Esophagus squamous epithelium (tissue), 5 donors: Measurements from ENCODE around the gene HECA. TPM values are rescaled to one million over a fixed set of nuclear protein-coding genes. Genes with fewer than 3 reads are reported as not detected.
"Not testable (repeated sequence)": the region's sequence is repeated elsewhere in the genome, so short reads cannot be mapped to it uniquely, and the experiment has no call there.

Source experiments
- DNase-seq: peaks from one replicate; lab custom pipeline; 2025; lab: John Stamatoyannopoulos, UW
- H3K27ac ChIP-seq, 4 donors: fragments of 200-600 bp; sonication (generic); one replicate each; pipeline ENCODE4 v1.5.1; 2016 to 2019; ENCODE audit warnings: mild to moderate bottlenecking in 1 of 4
- H3K27me3 ChIP-seq, 4 donors: fragments of 200-600 bp; sonication (generic); 1 replicate in 3 of 4; 2 replicates in 1 of 4; pipeline versions ENCODE4 v1.5.1 to v1.6.0; 2017 to 2021; ENCODE audit warnings: antibody characterized with exemption in 1 of 4
- H3K36me3 ChIP-seq, 3 donors: fragments of 200-600 bp; sonication (generic); one replicate each; pipeline ENCODE4 v1.5.1; 2016 to 2019
- H3K4me1 ChIP-seq, 3 donors: fragments of 200-600 bp; sonication (generic); one replicate each; pipeline ENCODE4 v1.5.1; 2017 to 2019
- H3K4me3 ChIP-seq, 4 donors: fragments of 200-600 bp; sonication (generic); 1 replicate in 3 of 4; 2 replicates in 1 of 4; pipeline ENCODE4 v1.5.1; 2016 to 2019; ENCODE audit warnings: mild to moderate bottlenecking in 2 of 4, moderate library complexity in 1 of 4
- H3K9me3 ChIP-seq, 3 donors: fragments of 200-600 bp; sonication (generic); one replicate each; pipeline ENCODE4 v1.5.1; 2016 to 2019
- POLR2A ChIP-seq, 4 donors: fragments of 450-650 bp; IDR thresholded peaks; one replicate each; pipeline ENCODE4 v1.6.1; 2017; ENCODE audit warnings: antibody characterized with exemption in 4 of 4, mild to moderate bottlenecking in 4 of 4, moderate library complexity in 3 of 4
- WGBS, 2 donors: methylation state at CpG; one replicate each; pipeline ENCODE4 v1.1.5; 2018; 5-methylcytosine and 5-hydroxymethylcytosine counted together
- intact Hi-C: fragments of 100-400 bp; cut with DNase I; formaldehyde crosslinking; loops from one replicate; pipeline ENCODE4 v1.15.0; 2022
- total RNA-seq, 4 donors: library from RNA; depleted of rRNA; stranded (reverse); fragments of >200 nt; gene quantifications; one replicate each; pipeline ENCODE4 v1.1.0, GENCODE V29; 2016
- TF ChIP-seq, protein P1 (sequence below), 6 experiments: fragments of 450-650 bp in 4 of 6; fragments of 200-600 bp in 2 of 6; sonication (generic) in 2 of 6; IDR thresholded peaks; one replicate each; pipeline ENCODE4 v1.5.1; 2016 to 2019; ENCODE audit warnings: antibody characterized with exemption in 6 of 6, mild to moderate bottlenecking in 4 of 6, moderate library complexity in 4 of 6
- donor health status: DM: yes; HTN: yes; CAD: no.

The HECA gene
- total RNA-seq, 4 donors from 2014 or later = 29.6 to 44.4 (median 35.8) TPM

DNA sequence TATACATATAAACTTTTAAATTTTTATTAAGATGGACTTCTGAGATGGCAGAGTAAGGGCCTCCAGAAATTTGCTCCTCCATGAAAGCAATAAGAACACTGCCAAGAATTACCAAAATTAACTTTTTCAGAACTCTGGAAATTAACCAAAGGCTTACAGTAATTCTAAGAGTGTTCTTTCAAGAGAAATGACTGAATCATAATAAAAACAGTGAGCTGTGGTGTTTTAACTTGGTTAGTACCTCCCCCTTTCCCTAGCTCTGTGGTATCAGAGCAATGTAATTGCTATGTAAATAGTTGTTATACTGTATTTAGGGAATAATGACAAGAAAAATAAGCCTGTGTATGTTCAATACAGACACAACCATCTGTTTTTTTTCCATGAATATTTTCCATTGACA lies 19.0 kb downstream of the HECA start:
- intact Hi-C loops = no loop called here
- H3K4me3 ChIP-seq = no peak overlapping the region
- H3K27ac ChIP-seq = peak overlapping the region in 3 of 4 donors; percentile 57 to 66 (median 61)
- H3K36me3 ChIP-seq = no peaks in the 10 kb centered on the region
- DNase-seq = no peak
- no peaks in the 10 kb centered on the region for H3K27me3 ChIP-seq
- peaks cover 22 to 92% (median 54%) of the 10 kb centered on the region in 3 donors for H3K4me1 ChIP-seq
- TF ChIP-seq, protein P1, sequence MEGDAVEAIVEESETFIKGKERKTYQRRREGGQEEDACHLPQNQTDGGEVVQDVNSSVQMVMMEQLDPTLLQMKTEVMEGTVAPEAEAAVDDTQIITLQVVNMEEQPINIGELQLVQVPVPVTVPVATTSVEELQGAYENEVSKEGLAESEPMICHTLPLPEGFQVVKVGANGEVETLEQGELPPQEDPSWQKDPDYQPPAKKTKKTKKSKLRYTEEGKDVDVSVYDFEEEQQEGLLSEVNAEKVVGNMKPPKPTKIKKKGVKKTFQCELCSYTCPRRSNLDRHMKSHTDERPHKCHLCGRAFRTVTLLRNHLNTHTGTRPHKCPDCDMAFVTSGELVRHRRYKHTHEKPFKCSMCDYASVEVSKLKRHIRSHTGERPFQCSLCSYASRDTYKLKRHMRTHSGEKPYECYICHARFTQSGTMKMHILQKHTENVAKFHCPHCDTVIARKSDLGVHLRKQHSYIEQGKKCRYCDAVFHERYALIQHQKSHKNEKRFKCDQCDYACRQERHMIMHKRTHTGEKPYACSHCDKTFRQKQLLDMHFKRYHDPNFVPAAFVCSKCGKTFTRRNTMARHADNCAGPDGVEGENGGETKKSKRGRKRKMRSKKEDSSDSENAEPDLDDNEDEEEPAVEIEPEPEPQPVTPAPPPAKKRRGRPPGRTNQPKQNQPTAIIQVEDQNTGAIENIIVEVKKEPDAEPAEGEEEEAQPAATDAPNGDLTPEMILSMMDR (IDR thresholded peaks at IDR 0.05) = no peak
- no peak for TF ChIP-seq POLR2A (IDR thresholded peaks at IDR 0.05)
- H3K9me3 ChIP-seq = no peaks in the 10 kb centered on the region

GRCh38 chr6:139154881-139155547 lies 20.1 kb downstream of the HECA start:
- DNase-seq = no peak
- H3K36me3 ChIP-seq = no peaks in the 10 kb centered on the region
- peak overlapping the region; percentile 48 to 66 (median 59) for H3K27ac ChIP-seq
- 70 to 80% methylated on average over 9 of the region's 9 CpGs for WGBS, 2 donors
- no peaks in the 10 kb centered on the region for H3K27me3 ChIP-seq
- TF ChIP-seq, protein P1 (IDR thresholded peaks at IDR 0.05) = no peak
- TF ChIP-seq POLR2A (IDR thresholded peaks at IDR 0.05) = no peak
- H3K4me1 ChIP-seq = peaks cover 12 to 92% (median 43%) of the 10 kb centered on the region in 3 donors
- H3K4me3 ChIP-seq = no peak overlapping the region
- intact Hi-C loops = no loop called here
- H3K9me3 ChIP-seq = no peaks in the 10 kb centered on the region

DNA sequence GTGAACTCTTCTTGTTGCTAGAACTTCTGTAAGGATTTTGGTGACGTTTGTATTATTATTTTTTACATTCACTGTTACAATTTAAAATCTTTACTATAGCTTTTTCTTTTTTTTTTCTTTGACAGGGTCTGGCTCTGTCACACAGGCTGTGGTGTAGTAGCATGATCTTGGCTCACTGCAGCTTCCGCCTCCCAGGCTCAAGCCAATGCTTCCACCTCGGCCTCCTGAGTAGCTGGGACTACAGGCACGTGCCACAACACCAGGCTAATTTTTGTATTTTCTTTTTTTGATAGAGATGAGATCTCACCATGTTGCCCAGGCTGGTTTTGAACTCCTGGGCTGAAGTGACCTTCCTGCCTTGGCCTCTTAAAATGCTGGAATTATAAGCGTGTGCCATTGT lies 21.2 kb downstream of the HECA start:
- Histone ChIP-seq H3K9me3 (no peaks in the 10 kb centered on the region), H3K36me3 (no peaks in the 10 kb centered on the region), H3K4me3 (no peak overlapping the region), H3K27ac (peak overlapping the region in 1 of 4 donors; percentile 34), H3K27me3 (no peaks in the 10 kb centered on the region), H3K4me1 (peaks cover 18 to 92% (median 43%) of the 10 kb centered on the region in 3 donors)
- no peak for TF ChIP-seq POLR2A (IDR thresholded peaks at IDR 0.05)
- 73 to 79% methylated on average over 5 of the region's 5 CpGs for WGBS, 2 donors
- DNase-seq = no peak
- intact Hi-C loops = no loop called here

GRCh38 chr6:139156551-139156950 lies 21.7 kb downstream of the HECA start:
- TF ChIP-seq, protein P1 (IDR thresholded peaks at IDR 0.05) = no peak
- no peak for TF ChIP-seq POLR2A (IDR thresholded peaks at IDR 0.05)
- no peak overlapping the region for H3K4me3 ChIP-seq
- intact Hi-C loops = no loop called here
- H3K36me3 ChIP-seq = no peaks in the 10 kb centered on the region
- H3K9me3 ChIP-seq = no peaks in the 10 kb centered on the region
- H3K27ac ChIP-seq = peak overlapping the region in 1 of 4 donors; percentile 34
- H3K27me3 ChIP-seq = no peaks in the 10 kb centered on the region
- WGBS, 2 donors = 72 to 77% methylated on average over 4 of the region's 4 CpGs
- peaks cover 17 to 92% (median 43%) of the 10 kb centered on the region in 3 donors for H3K4me1 ChIP-seq
- no peak for DNase-seq

DNA sequence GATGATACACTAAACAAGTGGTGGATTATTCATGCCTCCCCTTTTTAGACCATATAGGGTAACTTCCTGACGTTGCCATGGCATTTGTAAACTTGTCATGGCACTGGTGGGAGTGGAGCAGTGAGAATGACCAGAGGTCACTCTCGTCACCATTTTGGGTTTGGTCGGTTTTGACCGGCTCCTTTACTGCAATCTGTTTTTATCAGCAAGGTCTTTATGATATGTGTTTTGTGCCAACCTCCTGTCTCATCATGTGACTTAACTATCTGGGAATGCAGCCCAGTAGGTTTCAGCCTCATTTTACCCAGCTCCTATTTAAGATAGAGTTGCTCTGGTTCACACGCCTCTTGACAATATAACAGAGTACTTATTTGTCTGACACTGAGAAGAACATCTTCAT lies 22.2 kb downstream of the HECA start:
- WGBS, 2 donors = 77 to 82% methylated on average over 5 of the region's 5 CpGs
- intact Hi-C loops = not testable (repeated sequence)

DNA sequence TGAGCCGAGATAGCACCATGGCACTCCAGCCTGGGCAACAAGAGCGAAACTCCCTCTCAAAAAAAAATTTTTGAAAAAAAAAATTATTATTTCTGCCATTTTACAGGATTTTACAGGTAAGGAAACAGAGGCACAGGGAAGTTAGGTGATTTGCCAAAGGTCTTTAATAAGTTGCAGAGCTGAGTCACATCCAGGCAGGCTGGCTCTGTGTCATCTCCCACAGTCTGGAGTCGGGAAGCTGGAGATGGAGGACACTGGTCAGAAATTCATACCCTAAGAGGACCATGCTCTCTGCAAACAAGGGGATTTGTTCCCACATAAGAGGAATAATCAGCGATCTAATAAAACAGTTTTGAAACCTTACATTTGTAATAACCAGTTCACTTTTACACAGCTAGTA lies 24.1 kb downstream of the HECA start:
- TF ChIP-seq POLR2A (IDR thresholded peaks at IDR 0.05) = no peak
- TF ChIP-seq, protein P1 (IDR thresholded peaks at IDR 0.05) = no peak
- intact Hi-C loops = no loop called here
- Histone ChIP-seq H3K4me3 (no peak overlapping the region), H3K36me3 (no peaks in the 10 kb centered on the region), H3K27ac (no peak overlapping the region), H3K9me3 (no peaks in the 10 kb centered on the region), H3K4me1 (peaks cover 21 to 90% (median 24%) of the 10 kb centered on the region in 3 donors), H3K27me3 (no peaks in the 10 kb centered on the region)
- 83 to 96% methylated on average over 4 of the region's 4 CpGs for WGBS, 2 donors
- DNase-seq = no peak

More for the DNA sequence above, 22.2 kb downstream of the HECA start:
- H3K4me3 ChIP-seq, DNase-seq, H3K27me3 ChIP-seq, H3K9me3 ChIP-seq, H3K36me3 ChIP-seq: not testable (repeated sequence)
- Histone ChIP-seq H3K27ac (peak overlapping the region in 1 of 4 donors; percentile 34), H3K4me1 (peaks cover 17 to 92% (median 40%) of the 10 kb centered on the region in 3 donors)
